ENCODE results near the gene CLPTM1L. TPM values are rescaled to one million over a fixed set of nuclear protein-coding genes. Genes with fewer than 3 reads are reported as not detected.

Gene CLPTM1L
- total RNA-seq, 2 experiments from 2014 or later, result 47.2 to 47.4 TPM

DNA sequence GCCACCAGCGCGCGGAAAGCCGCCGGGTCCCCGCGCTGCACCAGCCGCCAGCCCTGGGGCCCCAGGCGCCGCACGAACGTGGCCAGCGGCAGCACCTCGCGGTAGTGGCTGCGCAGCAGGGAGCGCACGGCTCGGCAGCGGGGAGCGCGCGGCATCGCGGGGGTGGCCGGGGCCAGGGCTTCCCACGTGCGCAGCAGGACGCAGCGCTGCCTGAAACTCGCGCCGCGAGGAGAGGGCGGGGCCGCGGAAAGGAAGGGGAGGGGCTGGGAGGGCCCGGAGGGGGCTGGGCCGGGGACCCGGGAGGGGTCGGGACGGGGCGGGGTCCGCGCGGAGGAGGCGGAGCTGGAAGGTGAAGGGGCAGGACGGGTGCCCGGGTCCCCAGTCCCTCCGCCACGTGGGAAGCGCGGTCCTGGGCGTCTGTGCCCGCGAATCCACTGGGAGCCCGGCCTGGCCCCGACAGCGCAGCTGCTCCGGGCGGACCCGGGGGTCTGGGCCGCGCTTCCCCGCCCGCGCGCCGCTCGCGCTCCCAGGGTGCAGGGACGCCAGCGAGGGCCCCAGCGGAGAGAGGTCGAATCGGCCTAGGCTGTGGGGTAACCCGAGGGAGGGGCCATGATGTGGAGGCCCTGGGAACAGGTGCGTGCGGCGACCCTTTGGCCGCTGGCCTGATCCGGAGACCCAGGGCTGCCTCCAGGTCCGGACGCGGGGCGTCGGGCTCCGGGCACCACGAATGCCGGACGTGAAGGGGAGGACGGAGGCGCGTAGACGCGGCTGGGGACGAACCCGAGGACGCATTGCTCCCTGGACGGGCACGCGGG, 49.9 kb downstream of the CLPTM1L start, which contains the start of gene TERT:
TERT (minus strand) TSS at position 234 of the 815 bp plus-strand sequence; CDS start at position 155, 79 bp downstream.
- Mint-ChIP-seq H3K9me3 (no peaks in the 10 kb centered on the region), H3K4me1 (ENCODE audit: low read depth) (peaks cover 4% of the 10 kb centered on the region), H3K36me3 (ENCODE audit: low read depth) (no peaks in the 10 kb centered on the region), H3K27me3 (no peaks in the 10 kb centered on the region), H3K27ac (no peak within 1 kb of the TSS), H3K4me3 (peak within 1 kb of the TSS; percentile 48)
- H3K4me3 ChIP-seq (ENCODE audit: low read length), result peak within 1 kb of the TSS; percentile 34
- H3K27ac ChIP-seq (ENCODE audit: low read depth in 1 of 2, low read length in 2 of 2), result no peak within 1 kb of the TSS
- intact Hi-C loops (cut with DNase I, micrococcal nuclease), result loop anchor here (1.0 to 10.0 kb wide), 3 partner anchors 20 to 50 kb away; partner anchors contain the start of gene CLPTM1L (in 2 of the 2)
- POLR2A ChIA-PET, result interaction anchor here (0.7 to 4.1 kb wide), 4 partner anchors 8 to 50 kb away, joined by 3 to 44 read pairs (median 4); partner anchors contain the start of gene CLPTM1L
- ATAC-seq (ENCODE audit: poor library complexity) (peak; percentile 86), DNase-seq (peak; percentile 66 to 93 (median 79))
- H3K4me1 ChIP-seq (ENCODE audit: insufficient read depth, low read length), result peaks cover 22% of the 10 kb centered on the region
- no peaks in the 10 kb centered on the region for H3K27me3 ChIP-seq (ENCODE audit: control insufficient read depth in 1 of 2, insufficient read depth in 2 of 2, low read length in 2 of 2)
- no peaks in the 10 kb centered on the region for H3K9me3 ChIP-seq (ENCODE audit: control insufficient read depth in 1 of 2, insufficient read depth in 1 of 2, low read length in 2 of 2)
- H3K36me3 ChIP-seq (ENCODE audit: insufficient read depth, low read length), result no peaks in the 10 kb centered on the region
- TF ChIP-seq, protein P1, sequence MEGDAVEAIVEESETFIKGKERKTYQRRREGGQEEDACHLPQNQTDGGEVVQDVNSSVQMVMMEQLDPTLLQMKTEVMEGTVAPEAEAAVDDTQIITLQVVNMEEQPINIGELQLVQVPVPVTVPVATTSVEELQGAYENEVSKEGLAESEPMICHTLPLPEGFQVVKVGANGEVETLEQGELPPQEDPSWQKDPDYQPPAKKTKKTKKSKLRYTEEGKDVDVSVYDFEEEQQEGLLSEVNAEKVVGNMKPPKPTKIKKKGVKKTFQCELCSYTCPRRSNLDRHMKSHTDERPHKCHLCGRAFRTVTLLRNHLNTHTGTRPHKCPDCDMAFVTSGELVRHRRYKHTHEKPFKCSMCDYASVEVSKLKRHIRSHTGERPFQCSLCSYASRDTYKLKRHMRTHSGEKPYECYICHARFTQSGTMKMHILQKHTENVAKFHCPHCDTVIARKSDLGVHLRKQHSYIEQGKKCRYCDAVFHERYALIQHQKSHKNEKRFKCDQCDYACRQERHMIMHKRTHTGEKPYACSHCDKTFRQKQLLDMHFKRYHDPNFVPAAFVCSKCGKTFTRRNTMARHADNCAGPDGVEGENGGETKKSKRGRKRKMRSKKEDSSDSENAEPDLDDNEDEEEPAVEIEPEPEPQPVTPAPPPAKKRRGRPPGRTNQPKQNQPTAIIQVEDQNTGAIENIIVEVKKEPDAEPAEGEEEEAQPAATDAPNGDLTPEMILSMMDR (IDR thresholded peaks at IDR 0.05), result no peak
- CTCF ChIA-PET, result no interaction called here

DNA sequence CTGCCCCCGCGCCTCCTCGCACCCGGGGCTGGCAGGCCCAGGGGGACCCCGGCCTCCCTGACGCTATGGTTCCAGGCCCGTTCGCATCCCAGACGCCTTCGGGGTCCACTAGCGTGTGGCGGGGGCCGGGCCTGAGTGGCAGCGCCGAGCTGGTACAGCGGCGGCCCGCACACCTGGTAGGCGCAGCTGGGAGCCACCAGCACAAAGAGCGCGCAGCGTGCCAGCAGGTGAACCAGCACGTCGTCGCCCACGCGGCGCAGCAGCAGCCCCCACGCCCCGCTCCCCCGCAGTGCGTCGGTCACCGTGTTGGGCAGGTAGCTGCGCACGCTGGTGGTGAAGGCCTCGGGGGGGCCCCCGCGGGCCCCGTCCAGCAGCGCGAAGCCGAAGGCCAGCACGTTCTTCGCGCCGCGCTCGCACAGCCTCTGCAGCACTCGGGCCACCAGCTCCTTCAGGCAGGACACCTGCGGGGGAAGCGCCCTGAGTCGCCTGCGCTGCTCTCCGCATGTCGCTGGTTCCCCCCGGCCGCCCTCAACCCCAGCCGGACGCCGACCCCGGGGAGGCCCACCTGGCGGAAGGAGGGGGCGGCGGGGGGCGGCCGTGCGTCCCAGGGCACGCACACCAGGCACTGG, 50.6 kb downstream of the CLPTM1L start:
- Histone ChIP-seq H3K27me3 (ENCODE audit: control insufficient read depth in 1 of 2, insufficient read depth in 2 of 2, low read length in 2 of 2) (no peaks in the 10 kb centered on the region), H3K9me3 (ENCODE audit: control insufficient read depth in 1 of 2, insufficient read depth in 1 of 2, low read length in 2 of 2) (no peaks in the 10 kb centered on the region), H3K36me3 (ENCODE audit: insufficient read depth, low read length) (no peaks in the 10 kb centered on the region), H3K4me1 (ENCODE audit: insufficient read depth, low read length) (peaks cover 22% of the 10 kb centered on the region), H3K27ac (ENCODE audit: low read depth in 1 of 2, low read length in 2 of 2) (no peak overlapping the region), H3K4me3 (ENCODE audit: low read length) (no peak overlapping the region)
- H3K4me1 Mint-ChIP-seq (ENCODE audit: low read depth), result peaks cover 4% of the 10 kb centered on the region
- no peaks in the 10 kb centered on the region for H3K9me3 Mint-ChIP-seq
- ATAC-seq (ENCODE audit: poor library complexity) (no peak), DNase-seq (peak in 2 of 14 experiments; percentile 28 to 30)
- TF ChIP-seq, protein P1 (IDR thresholded peaks at IDR 0.05), result no peak
- no peaks in the 10 kb centered on the region for H3K27me3 Mint-ChIP-seq
- ChIA-PET POLR2A (interaction anchor here (0.7 to 4.1 kb wide), 5 partner anchors 8 to 92 kb away, joined by 3 to 44 read pairs (median 3); partner anchors contain the start of gene CLPTM1L), CTCF (no interaction called here)
- intact Hi-C loops (cut with DNase I, micrococcal nuclease), result loop anchor here (2.0 to 10.0 kb wide), 2 partner anchors 20 to 50 kb away; partner anchors contain the start of gene CLPTM1L (in 1 of the 2)
- H3K27ac Mint-ChIP-seq, result no peak overlapping the region
- no peaks in the 10 kb centered on the region for H3K36me3 Mint-ChIP-seq (ENCODE audit: low read depth)
- H3K4me3 Mint-ChIP-seq, result no peak overlapping the region

DNA sequence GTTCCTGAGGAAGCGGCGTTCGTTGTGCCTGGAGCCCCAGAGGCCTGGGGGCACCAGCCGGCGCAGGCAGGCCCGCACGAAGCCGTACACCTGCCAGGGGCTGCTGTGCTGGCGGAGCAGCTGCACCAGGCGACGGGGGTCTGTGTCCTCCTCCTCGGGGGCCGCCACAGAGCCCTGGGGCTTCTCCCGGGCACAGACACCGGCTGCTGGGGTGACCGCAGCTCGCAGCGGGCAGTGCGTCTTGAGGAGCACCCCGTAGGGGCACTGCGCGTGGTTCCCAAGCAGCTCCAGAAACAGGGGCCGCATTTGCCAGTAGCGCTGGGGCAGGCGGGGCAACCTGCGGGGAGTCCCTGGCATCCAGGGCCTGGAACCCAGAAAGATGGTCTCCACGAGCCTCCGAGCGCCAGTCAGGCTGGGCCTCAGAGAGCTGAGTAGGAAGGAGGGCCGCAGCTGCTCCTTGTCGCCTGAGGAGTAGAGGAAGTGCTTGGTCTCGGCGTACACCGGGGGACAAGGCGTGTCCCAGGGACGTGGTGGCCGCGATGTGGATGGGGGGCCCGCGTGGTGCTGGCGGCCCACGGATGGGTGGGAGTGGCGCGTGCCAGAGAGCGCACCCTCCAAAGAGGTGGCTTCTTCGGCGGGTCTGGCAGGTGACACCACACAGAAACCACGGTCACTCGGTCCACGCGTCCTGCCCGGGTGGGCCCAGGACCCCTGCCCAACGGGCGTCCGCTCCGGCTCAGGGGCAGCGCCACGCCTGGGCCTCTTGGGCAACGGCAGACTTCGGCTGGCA, 51.3 kb downstream of the CLPTM1L start:
- Histone ChIP-seq H3K9me3 (ENCODE audit: control insufficient read depth in 1 of 2, insufficient read depth in 1 of 2, low read length in 2 of 2) (peaks cover 0 to 5% of the 10 kb centered on the region in 2 experiments), H3K36me3 (ENCODE audit: insufficient read depth, low read length) (no peaks in the 10 kb centered on the region), H3K27me3 (ENCODE audit: control insufficient read depth in 1 of 2, insufficient read depth in 2 of 2, low read length in 2 of 2) (no peaks in the 10 kb centered on the region), H3K4me1 (ENCODE audit: insufficient read depth, low read length) (peaks cover 22% of the 10 kb centered on the region), H3K4me3 (ENCODE audit: low read length) (no peak overlapping the region), H3K27ac (ENCODE audit: low read depth in 1 of 2, low read length in 2 of 2) (no peak overlapping the region)
- CTCF ChIA-PET, result no interaction called here
- POLR2A ChIA-PET, result interaction anchor here (1.0 to 4.1 kb wide), 3 partner anchors 7 to 93 kb away, joined by 3 to 44 read pairs (median 3); no protein-coding TSS in a partner anchor
- H3K27ac Mint-ChIP-seq, result no peak overlapping the region
- peaks cover 4% of the 10 kb centered on the region for H3K4me1 Mint-ChIP-seq (ENCODE audit: low read depth)
- DNase-seq (peak in 2 of 14 experiments; percentile 29 to 30), ATAC-seq (ENCODE audit: poor library complexity) (no peak)
- H3K9me3 Mint-ChIP-seq, result no peaks in the 10 kb centered on the region
- intact Hi-C loops (cut with DNase I, micrococcal nuclease), result loop anchor here (2.0 to 10.0 kb wide), 2 partner anchors 21 to 51 kb away; partner anchors contain the start of gene CLPTM1L (in 1 of the 2)
- TF ChIP-seq, protein P1 (IDR thresholded peaks at IDR 0.05), result no peak
- H3K27me3 Mint-ChIP-seq, result no peaks in the 10 kb centered on the region
- peak overlapping the region; percentile 48 for H3K4me3 Mint-ChIP-seq
- H3K36me3 Mint-ChIP-seq (ENCODE audit: low read depth), result no peaks in the 10 kb centered on the region
